Fibroblast of lung (primary cell): ENCODE results near the gene FER. TPM values are rescaled to one million over a fixed set of nuclear protein-coding genes. Genes with fewer than 3 reads are reported as not detected.
A peak's percentile ranks its signal among the peaks of the same experiment; 100 is the strongest.

Experiments
- DNase-seq, 2 donors: peaks; one replicate each; pipeline versions ENCODE4 v3.0.0 to v3.0.0-alpha.2; 2010; ENCODE audit warnings: low read depth in 2 of 2
- H2AFZ ChIP-seq: 2 replicates; pipeline ENCODE4 v1.5.1; 2012; ENCODE audit warnings: low read length, control low read depth, inconsistent platforms
- H3K27ac ChIP-seq: 2 replicates; pipeline ENCODE4 v1.5.1; 2011; ENCODE audit warnings: low read length, control low read depth; ENCODE audit not compliant: insufficient read depth
- H3K27me3 ChIP-seq: 2 replicates; pipeline ENCODE4 v1.5.1; 2011; ENCODE audit warnings: mild to moderate bottlenecking, low read length; ENCODE audit not compliant: control insufficient read depth, insufficient read depth
- H3K36me3 ChIP-seq: 2 replicates; pipeline ENCODE4 v1.5.1; 2011; ENCODE audit warnings: low read length; ENCODE audit not compliant: control insufficient read depth, insufficient read depth
- H3K4me1 ChIP-seq: 2 replicates; pipeline ENCODE4 v1.5.1; 2011; ENCODE audit warnings: low read length; ENCODE audit not compliant: control insufficient read depth, insufficient read depth; ENCODE audit errors: extremely low read depth
- H3K4me2 ChIP-seq: 2 replicates; pipeline ENCODE4 v1.5.1; 2011; ENCODE audit warnings: low read length, control low read depth; ENCODE audit not compliant: insufficient read depth; ENCODE audit errors: extremely low read depth
- H3K4me3 ChIP-seq, 4 experiments: fragments of 200-600 bp in 1 of 4; sonication (generic) in 1 of 4; replicated peaks in 1 of 4; 2 replicates each; pipeline ENCODE4 v1.5.1; 2011 to 2016; ENCODE audit warnings: low read length in 4 of 4, low read depth in 3 of 4, mild to moderate bottlenecking in 3 of 4, control low read depth in 2 of 4, inconsistent platforms in 1 of 4, mixed read lengths in 1 of 4; ENCODE audit not compliant: insufficient read depth in 1 of 4; ENCODE audit errors: control extremely low read depth in 1 of 4
- H3K79me2 ChIP-seq: 2 replicates; pipeline ENCODE4 v1.5.1; 2012; ENCODE audit warnings: mild to moderate bottlenecking, low read length, inconsistent platforms; ENCODE audit not compliant: control insufficient read depth, insufficient read depth
- H3K9ac ChIP-seq: 2 replicates; pipeline ENCODE4 v1.5.1; 2011; ENCODE audit warnings: mild to moderate bottlenecking, low read length, control low read depth; ENCODE audit not compliant: insufficient read depth
- H3K9me3 ChIP-seq: 2 replicates; pipeline ENCODE4 v1.5.1; 2012; ENCODE audit warnings: low read depth, low read length; ENCODE audit not compliant: control insufficient read depth, insufficient read depth
- H4K20me1 ChIP-seq: 2 replicates; pipeline ENCODE4 v1.5.1; 2011; ENCODE audit warnings: low read length; ENCODE audit not compliant: control insufficient read depth, insufficient read depth; ENCODE audit errors: extremely low read depth
- EZH2 ChIP-seq: IDR thresholded peaks from 2 replicates; pipeline ENCODE4 v1.5.1; 2012; ENCODE audit warnings: low read length, control low read depth, mild to moderate bottlenecking; ENCODE audit errors: missing control alignments
- polyA plus RNA-seq, 2 donors: library from polyadenylated mRNA; depleted of rRNA in 1 of 2; stranded (reverse) in 1 of 2; unstranded in 1 of 2; fragments of >200 nt; gene quantifications; 2 replicates each; pipeline ENCODE4 v1.2.1, GENCODE V29; 2011 to 2012; ENCODE audit warnings: missing spikeins in 1 of 2
- total RNA-seq: library from RNA; depleted of rRNA; stranded (reverse); fragments of >200 nt; gene quantifications from 2 replicates; pipeline ENCODE4 v1.2.1, GENCODE V29; 2014
- TF ChIP-seq, protein P1 (sequence below), 2 donors: IDR thresholded peaks in 1 of 2; conservative IDR thresholded peaks in 1 of 2; 1 replicate in 1 of 2; 2 replicates in 1 of 2; pipeline ENCODE4 v1.5.1; 2011 to 2012; ENCODE audit warnings: low read length in 2 of 2, control low read depth in 1 of 2, inconsistent platforms in 1 of 2, low read depth in 1 of 2, mild to moderate bottlenecking in 1 of 2

Gene FER
- total and polyA plus RNA-seq, 2 donors (not counting 1 experiment from before 2014, with no cell fraction given): 12.2 to 21.3 TPM

DNA sequence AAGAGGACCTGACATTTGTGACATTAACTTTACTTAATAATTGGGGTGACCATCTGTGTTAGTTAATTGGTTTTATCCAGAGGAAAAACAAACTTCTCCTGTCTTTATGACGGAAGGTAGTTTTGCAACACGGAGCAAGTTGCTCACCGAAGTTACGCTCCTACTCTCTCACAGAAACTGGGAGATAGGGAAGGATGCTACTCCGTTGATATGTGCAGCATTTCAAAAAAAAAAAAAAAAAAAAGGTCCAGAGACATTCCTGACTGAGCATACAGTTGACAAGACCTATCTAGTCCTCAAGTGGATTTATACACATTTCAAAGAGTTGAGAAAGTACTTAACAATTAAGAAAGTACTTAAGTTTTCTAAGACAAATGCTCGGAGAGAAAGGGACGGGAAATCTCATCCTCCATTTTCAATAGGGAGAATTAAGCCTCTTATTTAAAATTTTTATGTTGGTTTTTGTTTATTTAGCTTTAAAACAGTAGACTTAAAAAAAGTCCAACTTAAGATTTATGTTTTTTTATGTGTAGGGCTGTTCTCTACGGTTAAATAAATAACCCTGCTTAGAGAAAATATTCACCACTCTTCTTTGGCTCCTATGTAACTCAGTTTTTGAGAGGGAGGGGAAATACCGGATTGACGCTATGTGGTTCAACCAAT, 455 bp upstream of the FER start:
- Histone ChIP-seq H3K27ac (peak overlapping the region; percentile 96), H2AFZ (no peak overlapping the region), H4K20me1 (no peaks in the 10 kb centered on the region), H3K79me2 (peaks cover 27% of the 10 kb centered on the region), H3K36me3 (no peaks in the 10 kb centered on the region), H3K9ac (peak overlapping the region; percentile 90), H3K27me3 (no peaks in the 10 kb centered on the region), H3K4me3 (peak overlapping the region; percentile 64 to 72 (median 68)), H3K9me3 (no peaks in the 10 kb centered on the region), H3K4me1 (peaks cover 2% of the 10 kb centered on the region), H3K4me2 (peak overlapping the region; percentile 86)
- TF ChIP-seq, protein P1, sequence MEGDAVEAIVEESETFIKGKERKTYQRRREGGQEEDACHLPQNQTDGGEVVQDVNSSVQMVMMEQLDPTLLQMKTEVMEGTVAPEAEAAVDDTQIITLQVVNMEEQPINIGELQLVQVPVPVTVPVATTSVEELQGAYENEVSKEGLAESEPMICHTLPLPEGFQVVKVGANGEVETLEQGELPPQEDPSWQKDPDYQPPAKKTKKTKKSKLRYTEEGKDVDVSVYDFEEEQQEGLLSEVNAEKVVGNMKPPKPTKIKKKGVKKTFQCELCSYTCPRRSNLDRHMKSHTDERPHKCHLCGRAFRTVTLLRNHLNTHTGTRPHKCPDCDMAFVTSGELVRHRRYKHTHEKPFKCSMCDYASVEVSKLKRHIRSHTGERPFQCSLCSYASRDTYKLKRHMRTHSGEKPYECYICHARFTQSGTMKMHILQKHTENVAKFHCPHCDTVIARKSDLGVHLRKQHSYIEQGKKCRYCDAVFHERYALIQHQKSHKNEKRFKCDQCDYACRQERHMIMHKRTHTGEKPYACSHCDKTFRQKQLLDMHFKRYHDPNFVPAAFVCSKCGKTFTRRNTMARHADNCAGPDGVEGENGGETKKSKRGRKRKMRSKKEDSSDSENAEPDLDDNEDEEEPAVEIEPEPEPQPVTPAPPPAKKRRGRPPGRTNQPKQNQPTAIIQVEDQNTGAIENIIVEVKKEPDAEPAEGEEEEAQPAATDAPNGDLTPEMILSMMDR (conservative IDR thresholded peaks at IDR 0.05 in 1 of 2, IDR thresholded peaks at IDR 0.05 in 1 of 2; ENCODE audit: low read depth in 1 of 2, low read length in 2 of 2): no peak
- no peak for TF ChIP-seq EZH2
- no peak for DNase-seq

DNA sequence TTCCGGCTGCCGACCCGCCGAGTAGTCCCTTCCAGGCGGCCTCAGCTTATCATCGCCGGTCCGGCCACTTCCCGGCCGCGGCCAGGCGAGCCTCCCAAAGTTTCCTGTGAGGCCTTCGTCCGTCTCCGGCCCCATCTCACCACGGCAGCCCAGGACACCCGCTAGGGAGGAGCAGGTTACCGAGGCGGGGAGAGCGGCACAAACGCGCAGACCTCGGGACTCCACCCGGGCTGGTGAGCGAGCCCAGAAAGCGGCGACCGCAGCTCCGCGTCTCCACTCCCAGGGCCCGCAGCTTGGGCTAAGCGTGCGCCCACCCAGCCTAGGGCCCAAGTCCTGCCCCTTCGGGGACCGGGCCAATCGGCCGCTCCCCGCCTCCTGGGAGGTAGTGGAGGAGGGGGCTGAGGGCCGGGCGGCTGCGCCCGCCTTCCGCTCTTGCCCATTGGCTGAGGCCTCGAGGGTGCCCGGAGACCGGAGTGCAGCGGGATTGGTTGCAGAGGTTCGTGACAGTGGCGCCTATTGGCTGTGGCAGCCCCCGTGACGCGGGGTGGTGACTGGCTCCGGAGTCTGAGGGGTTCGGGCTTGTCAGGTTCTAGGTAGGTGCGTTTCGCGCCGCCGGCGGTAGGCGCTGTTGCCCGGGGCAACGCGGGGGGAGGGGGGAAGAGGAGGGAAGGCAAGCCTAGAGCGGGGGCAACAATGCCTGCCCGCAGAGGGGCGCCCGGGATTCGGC, 867 bp downstream of the FER start:
- DNase-seq: peak; percentile 99
- no peaks in the 10 kb centered on the region for H3K27me3 ChIP-seq
- no peaks in the 10 kb centered on the region for H3K36me3 ChIP-seq
- no peaks in the 10 kb centered on the region for H4K20me1 ChIP-seq
- H3K4me1 ChIP-seq: peaks cover 2% of the 10 kb centered on the region
- H3K9me3 ChIP-seq: no peaks in the 10 kb centered on the region
- no peak for TF ChIP-seq EZH2
- TF ChIP-seq, protein P1 (conservative IDR thresholded peaks at IDR 0.05 in 1 of 2, IDR thresholded peaks at IDR 0.05 in 1 of 2; ENCODE audit: low read depth in 1 of 2, low read length in 2 of 2): no peak
- H2AFZ ChIP-seq: peak overlapping the region; percentile 56
- H3K9ac ChIP-seq: peak overlapping the region; percentile 90
- peak overlapping the region; percentile 96 for H3K27ac ChIP-seq
- H3K4me2 ChIP-seq: peak overlapping the region; percentile 86
- H3K4me3 ChIP-seq: peak overlapping the region; percentile 64 to 83 (median 74)
- peaks cover 31% of the 10 kb centered on the region for H3K79me2 ChIP-seq

DNA sequence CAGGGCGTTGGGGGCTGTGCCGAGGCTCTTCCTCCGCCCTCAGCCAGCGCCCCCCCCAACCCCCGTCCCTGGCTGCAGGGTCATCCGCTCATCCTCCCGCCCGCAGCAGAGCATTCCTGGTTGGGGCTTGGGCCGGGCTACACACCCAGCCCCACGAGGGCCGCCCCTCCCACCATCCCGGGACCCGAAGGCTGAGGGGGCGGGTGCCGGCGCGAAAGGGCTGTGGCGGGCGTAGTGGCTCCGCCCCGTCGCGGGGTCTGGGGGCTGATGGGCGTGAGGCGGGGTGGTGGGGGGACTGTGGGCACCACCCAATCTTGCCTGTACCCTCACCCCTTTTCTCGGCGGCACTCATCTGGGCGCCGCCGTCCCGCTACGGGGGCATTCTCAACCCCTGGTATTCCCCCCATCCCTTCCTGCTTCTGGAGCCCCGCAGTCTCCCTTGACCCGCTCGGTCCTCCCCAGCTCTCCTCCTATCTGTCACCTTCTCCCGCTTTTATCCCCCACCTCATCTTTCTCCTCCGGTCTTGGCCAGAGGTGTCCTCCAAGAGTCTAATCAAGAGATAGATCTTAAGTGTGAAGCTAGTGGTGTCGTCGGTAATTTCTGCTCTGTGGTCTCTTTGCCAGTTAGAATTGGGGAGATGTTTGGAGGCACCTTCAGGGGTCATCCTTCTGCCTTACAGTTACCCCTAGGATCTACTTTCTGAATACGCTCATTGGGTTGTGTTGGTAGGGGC, 1.6 kb downstream of the FER start:
- H3K4me2 ChIP-seq: peak overlapping the region; percentile 89
- peaks cover 31% of the 10 kb centered on the region for H3K79me2 ChIP-seq
- no peak for TF ChIP-seq EZH2
- TF ChIP-seq, protein P1 (conservative IDR thresholded peaks at IDR 0.05 in 1 of 2, IDR thresholded peaks at IDR 0.05 in 1 of 2; ENCODE audit: low read depth in 1 of 2, low read length in 2 of 2): no peak
- peak overlapping the region; percentile 68 for H2AFZ ChIP-seq
- H3K9ac ChIP-seq: peak overlapping the region; percentile 90
- peak overlapping the region; percentile 64 to 83 (median 74) for H3K4me3 ChIP-seq
- peak overlapping the region; percentile 96 for H3K27ac ChIP-seq
- H3K4me1 ChIP-seq: peaks cover 2% of the 10 kb centered on the region
- H4K20me1 ChIP-seq: no peaks in the 10 kb centered on the region
- peak in 1 of 2 donors; percentile 30 for DNase-seq
- H3K27me3 ChIP-seq: no peaks in the 10 kb centered on the region
- no peaks in the 10 kb centered on the region for H3K36me3 ChIP-seq
- no peaks in the 10 kb centered on the region for H3K9me3 ChIP-seq
